Astrocyte of the cerebellum (primary cell): ENCODE data around the gene IDS.

ENCODE experiments used
- DNase-seq: peaks from one replicate; pipeline ENCODE4 v3.0.0-alpha.2; 2011; ENCODE audit warnings: low read depth
- H3K4me3 ChIP-seq: 2 replicates; pipeline ENCODE4 v1.5.1; 2011; ENCODE audit warnings: mild to moderate bottlenecking, low read depth, low read length, moderate library complexity
- CTCF ChIP-seq: IDR thresholded peaks from 2 replicates; pipeline ENCODE4 v1.5.1; 2012; ENCODE audit warnings: low read length, low read depth, moderate library complexity, mild to moderate bottlenecking; ENCODE audit errors: missing control alignments
- in situ Hi-C: cut with HindIII; loops from 2 replicates; pipeline ENCODE4 v1.10.0; 2017; ENCODE audit warnings: low sequenced_read_pairs

IDS gene

GRCh38 chrX:149453906-149454822, 50.9 kb downstream of the IDS start:
- DNase-seq, result no peak
- TF ChIP-seq CTCF, result no peak
- H3K4me3 ChIP-seq, result no peak overlapping the region
- in situ Hi-C loops, result no loop called here

GRCh38 chrX:149453030-149453429, 52.1 kb downstream of the IDS start:
- H3K4me3 ChIP-seq, result no peak overlapping the region
- DNase-seq, result no peak
- in situ Hi-C loops, result no loop called here
- TF ChIP-seq CTCF, result no peak

DNA sequence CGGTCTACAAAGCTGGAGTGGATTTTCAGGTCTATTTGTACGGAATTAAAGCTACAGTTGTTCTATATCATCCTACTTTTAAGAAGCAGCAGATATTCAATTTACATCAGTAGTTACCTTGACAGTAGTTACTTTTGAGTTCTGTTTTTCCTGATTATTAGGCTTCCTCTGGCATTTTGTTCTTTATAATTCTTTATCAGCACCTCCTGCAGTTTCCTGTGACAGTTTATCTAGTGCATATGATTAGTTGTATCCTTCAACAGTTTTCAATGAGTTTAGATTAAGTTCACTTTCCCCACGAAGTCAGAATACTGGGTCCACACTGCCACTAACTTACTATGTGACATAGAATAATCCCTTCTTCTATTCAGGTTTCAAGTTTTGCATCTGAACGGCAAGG, 71.7 kb downstream of the IDS start:
- no peak for DNase-seq
- no peak overlapping the region for H3K4me3 ChIP-seq
- in situ Hi-C loops, result no loop called here
- TF ChIP-seq CTCF, result no peak

DNA sequence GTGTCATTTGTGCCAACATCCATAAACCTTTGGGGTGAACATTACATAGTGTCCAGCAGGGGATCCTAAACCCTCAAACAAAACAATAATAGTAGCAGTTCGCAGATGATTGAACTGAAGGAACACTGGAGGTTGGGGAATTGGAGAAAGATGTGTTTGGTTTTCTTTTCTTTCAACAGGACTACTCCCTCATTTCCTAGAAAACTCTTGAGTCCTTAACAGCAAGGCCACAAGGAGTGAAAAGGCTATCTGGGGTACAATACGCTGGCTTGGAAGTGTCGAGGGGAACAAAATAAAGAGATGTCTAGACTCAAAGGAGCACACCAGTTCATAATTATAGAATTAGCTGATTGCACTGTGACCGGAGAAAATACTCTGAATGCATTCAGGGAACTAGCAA, 72.1 kb downstream of the IDS start:
- TF ChIP-seq CTCF, result no peak
- H3K4me3 ChIP-seq, result no peak overlapping the region
- in situ Hi-C loops, result no loop called here
- no peak for DNase-seq
